Astrocyte of the hippocampus (primary cell): ENCODE data around the gene CPEB2.
A peak's percentile ranks its signal among the peaks of the same experiment; 100 is the strongest.

Experiments used
- DNase-seq: peaks from one replicate; pipeline ENCODE4 v3.0.0; 2011; ENCODE audit warnings: low read depth, low spot score

Gene CPEB2

GRCh38 chr4:15010038-15010585, 7.8 kb downstream of the CPEB2 start:
- DNase-seq, result no peak

- no peak for DNase-seq
Measured at GRCh38 chr4:15011166-15011565, 8.9 kb downstream of the CPEB2 start.

GRCh38 chr4:15012017-15012788, 9.9 kb downstream of the CPEB2 start:
- DNase-seq, result no peak

- DNase-seq, result no peak
Measured at GRCh38 chr4:15013585-15013984, 11.3 kb downstream of the CPEB2 start.

- DNase-seq, result no peak
Measured at GRCh38 chr4:15015170-15015569, 12.9 kb downstream of the CPEB2 start.

GRCh38 chr4:15018361-15018760, 16.1 kb downstream of the CPEB2 start:
- no peak for DNase-seq

GRCh38 chr4:15020502-15021286, 18.4 kb downstream of the CPEB2 start:
- no peak for DNase-seq

- DNase-seq, result no peak
Measured at GRCh38 chr4:15021311-15021710, 19.0 kb downstream of the CPEB2 start.

- no peak for DNase-seq
Measured at GRCh38 chr4:15021946-15022345, 19.7 kb downstream of the CPEB2 start.

- no peak for DNase-seq
Measured at GRCh38 chr4:15024386-15024785, 22.1 kb downstream of the CPEB2 start.

GRCh38 chr4:15025693-15026092, 23.4 kb downstream of the CPEB2 start:
- no peak for DNase-seq

- no peak for DNase-seq
Measured at GRCh38 chr4:15027921-15028435, 25.7 kb downstream of the CPEB2 start.

- DNase-seq, result peak; percentile 33
Measured at GRCh38 chr4:15031197-15031596, 28.9 kb downstream of the CPEB2 start.

GRCh38 chr4:15031993-15032675, 29.9 kb downstream of the CPEB2 start:
- DNase-seq, result no peak

- DNase-seq, result peak; percentile 57
Measured at GRCh38 chr4:15034071-15034764, 31.9 kb downstream of the CPEB2 start.

GRCh38 chr4:15035159-15035558, 32.9 kb downstream of the CPEB2 start:
- DNase-seq, result peak; percentile 66

- peak; percentile 21 for DNase-seq
Measured at GRCh38 chr4:15037923-15038541, 35.8 kb downstream of the CPEB2 start.

- DNase-seq, result peak; percentile 11
Measured at GRCh38 chr4:15040916-15041463, 38.7 kb downstream of the CPEB2 start.

GRCh38 chr4:15042529-15043167, 40.4 kb downstream of the CPEB2 start:
- peak; percentile 61 for DNase-seq

- DNase-seq, result no peak
Measured at GRCh38 chr4:15043226-15043625, 40.9 kb downstream of the CPEB2 start.
